ENCODE data around the gene IP6K3. TPM values are rescaled to one million over a fixed set of nuclear protein-coding genes. Genes with fewer than 3 reads are reported as not detected.
A peak's percentile ranks its signal among the peaks of the same experiment; 100 is the strongest.

IP6K3 gene
- total and polyA plus RNA-seq, 2 experiments from 2014 or later: 0.14 to 0.16 TPM

DNA sequence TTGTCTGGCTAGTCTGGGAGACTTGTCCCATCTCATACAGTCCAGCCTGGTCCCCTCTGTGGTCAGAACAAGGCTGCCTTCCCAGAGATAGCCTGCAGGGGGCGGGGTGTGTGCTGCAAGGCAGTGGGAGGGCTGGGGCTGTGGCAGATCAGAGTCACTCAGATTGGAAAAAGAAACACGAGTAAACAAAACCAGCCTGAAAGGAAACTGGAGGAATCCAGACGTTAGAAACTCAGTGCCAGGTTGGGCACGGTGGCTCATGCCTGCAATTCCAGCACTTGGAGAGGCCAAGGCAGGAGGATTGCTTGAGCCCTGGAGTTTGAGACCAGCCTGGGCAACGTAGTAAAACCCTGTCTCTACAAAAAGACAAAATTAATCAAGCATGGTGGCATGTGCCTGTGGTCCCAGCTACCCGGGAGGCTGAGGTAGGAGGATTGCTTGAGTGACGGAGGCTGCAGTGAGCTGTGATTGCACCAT lies 22.0 kb upstream of the IP6K3 start:
- ATAC-seq (peak; percentile 56), DNase-seq (ENCODE audit: low spot score) (peak; percentile 89)
- Mint-ChIP-seq H3K27ac (no peak overlapping the region), H3K9me3 (no peaks in the 10 kb centered on the region), H3K4me1 (peaks cover 40% of the 10 kb centered on the region), H3K36me3 (ENCODE audit: low read depth) (peaks cover 14% of the 10 kb centered on the region), H3K4me3 (no peak overlapping the region), H3K27me3 (ENCODE audit: insufficient read depth, low read depth, poor library complexity) (peaks cover 22% of the 10 kb centered on the region)
- H3K9me2 ChIP-seq (ENCODE audit: insufficient read depth): no peaks in the 10 kb centered on the region
- no peaks in the 10 kb centered on the region for H3K79me2 ChIP-seq (replicated peaks; ENCODE audit: insufficient read depth)
- H2AFZ ChIP-seq: peak overlapping the region; percentile 72
- no peaks in the 10 kb centered on the region; the same call in 1 of the 2 replicates for H3K36me3 ChIP-seq (ENCODE audit: insufficient read depth)
- H3K4me1 ChIP-seq (ENCODE audit: insufficient read depth): peaks cover 32% of the 10 kb centered on the region
- H3F3A ChIP-seq (replicated peaks; ENCODE audit: low read depth): peaks cover 18% of the 10 kb centered on the region
- H3K27ac ChIP-seq (ENCODE audit: low read depth): no peak overlapping the region
- H3K4me3 ChIP-seq: no peak overlapping the region
- TF ChIP-seq, protein P1, sequence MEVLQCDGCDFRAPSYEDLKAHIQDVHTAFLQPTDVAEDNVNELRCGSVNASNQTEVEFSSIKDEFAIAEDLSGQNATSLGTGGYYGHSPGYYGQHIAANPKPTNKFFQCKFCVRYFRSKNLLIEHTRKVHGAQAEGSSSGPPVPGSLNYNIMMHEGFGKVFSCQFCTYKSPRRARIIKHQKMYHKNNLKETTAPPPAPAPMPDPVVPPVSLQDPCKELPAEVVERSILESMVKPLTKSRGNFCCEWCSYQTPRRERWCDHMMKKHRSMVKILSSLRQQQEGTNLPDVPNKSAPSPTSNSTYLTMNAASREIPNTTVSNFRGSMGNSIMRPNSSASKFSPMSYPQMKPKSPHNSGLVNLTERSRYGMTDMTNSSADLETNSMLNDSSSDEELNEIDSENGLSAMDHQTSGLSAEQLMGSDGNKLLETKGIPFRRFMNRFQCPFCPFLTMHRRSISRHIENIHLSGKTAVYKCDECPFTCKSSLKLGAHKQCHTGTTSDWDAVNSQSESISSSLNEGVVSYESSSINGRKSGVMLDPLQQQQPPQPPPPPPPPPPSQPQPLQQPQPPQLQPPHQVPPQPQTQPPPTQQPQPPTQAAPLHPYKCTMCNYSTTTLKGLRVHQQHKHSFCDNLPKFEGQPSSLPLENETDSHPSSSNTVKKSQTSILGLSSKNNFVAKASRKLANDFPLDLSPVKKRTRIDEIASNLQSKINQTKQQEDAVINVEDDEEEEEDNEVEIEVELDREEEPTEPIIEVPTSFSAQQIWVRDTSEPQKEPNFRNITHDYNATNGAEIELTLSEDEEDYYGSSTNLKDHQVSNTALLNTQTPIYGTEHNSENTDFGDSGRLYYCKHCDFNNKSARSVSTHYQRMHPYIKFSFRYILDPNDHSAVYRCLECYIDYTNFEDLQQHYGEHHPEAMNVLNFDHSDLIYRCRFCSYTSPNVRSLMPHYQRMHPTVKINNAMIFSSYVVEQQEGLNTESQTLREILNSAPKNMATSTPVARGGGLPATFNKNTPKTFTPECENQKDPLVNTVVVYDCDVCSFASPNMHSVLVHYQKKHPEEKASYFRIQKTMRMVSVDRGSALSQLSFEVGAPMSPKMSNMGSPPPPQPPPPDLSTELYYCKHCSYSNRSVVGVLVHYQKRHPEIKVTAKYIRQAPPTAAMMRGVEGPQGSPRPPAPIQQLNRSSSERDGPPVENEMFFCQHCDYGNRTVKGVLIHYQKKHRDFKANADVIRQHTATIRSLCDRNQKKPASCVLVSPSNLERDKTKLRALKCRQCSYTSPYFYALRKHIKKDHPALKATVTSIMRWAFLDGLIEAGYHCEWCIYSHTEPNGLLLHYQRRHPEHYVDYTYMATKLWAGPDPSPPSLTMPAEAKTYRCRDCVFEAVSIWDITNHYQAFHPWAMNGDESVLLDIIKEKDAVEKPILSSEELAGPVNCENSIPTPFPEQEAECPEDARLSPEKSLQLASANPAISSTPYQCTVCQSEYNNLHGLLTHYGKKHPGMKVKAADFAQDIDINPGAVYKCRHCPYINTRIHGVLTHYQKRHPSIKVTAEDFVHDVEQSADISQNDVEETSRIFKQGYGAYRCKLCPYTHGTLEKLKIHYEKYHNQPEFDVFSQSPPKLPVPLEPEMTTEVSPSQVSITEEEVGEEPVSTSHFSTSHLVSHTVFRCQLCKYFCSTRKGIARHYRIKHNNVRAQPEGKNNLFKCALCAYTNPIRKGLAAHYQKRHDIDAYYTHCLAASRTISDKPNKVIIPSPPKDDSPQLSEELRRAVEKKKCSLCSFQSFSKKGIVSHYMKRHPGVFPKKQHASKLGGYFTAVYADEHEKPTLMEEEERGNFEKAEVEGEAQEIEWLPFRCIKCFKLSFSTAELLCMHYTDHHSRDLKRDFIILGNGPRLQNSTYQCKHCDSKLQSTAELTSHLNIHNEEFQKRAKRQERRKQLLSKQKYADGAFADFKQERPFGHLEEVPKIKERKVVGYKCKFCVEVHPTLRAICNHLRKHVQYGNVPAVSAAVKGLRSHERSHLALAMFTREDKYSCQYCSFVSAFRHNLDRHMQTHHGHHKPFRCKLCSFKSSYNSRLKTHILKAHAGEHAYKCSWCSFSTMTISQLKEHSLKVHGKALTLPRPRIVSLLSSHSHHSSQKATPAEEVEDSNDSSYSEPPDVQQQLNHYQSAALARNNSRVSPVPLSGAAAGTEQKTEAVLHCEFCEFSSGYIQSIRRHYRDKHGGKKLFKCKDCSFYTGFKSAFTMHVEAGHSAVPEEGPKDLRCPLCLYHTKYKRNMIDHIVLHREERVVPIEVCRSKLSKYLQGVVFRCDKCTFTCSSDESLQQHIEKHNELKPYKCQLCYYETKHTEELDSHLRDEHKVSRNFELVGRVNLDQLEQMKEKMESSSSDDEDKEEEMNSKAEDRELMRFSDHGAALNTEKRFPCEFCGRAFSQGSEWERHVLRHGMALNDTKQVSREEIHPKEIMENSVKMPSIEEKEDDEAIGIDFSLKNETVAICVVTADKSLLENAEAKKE (CRISPR knock-in tag; IDR thresholded peaks at IDR 0.05): no peak
- TF ChIP-seq, protein P2, sequence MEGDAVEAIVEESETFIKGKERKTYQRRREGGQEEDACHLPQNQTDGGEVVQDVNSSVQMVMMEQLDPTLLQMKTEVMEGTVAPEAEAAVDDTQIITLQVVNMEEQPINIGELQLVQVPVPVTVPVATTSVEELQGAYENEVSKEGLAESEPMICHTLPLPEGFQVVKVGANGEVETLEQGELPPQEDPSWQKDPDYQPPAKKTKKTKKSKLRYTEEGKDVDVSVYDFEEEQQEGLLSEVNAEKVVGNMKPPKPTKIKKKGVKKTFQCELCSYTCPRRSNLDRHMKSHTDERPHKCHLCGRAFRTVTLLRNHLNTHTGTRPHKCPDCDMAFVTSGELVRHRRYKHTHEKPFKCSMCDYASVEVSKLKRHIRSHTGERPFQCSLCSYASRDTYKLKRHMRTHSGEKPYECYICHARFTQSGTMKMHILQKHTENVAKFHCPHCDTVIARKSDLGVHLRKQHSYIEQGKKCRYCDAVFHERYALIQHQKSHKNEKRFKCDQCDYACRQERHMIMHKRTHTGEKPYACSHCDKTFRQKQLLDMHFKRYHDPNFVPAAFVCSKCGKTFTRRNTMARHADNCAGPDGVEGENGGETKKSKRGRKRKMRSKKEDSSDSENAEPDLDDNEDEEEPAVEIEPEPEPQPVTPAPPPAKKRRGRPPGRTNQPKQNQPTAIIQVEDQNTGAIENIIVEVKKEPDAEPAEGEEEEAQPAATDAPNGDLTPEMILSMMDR (conservative IDR thresholded peaks at IDR 0.05; ENCODE audit: low read depth in 2 of 2): peak; percentile 83 to 87
- H3K4me2 ChIP-seq: no peak overlapping the region
- 0 out of 2 replicates have a peak, but pooled peaks cover 3% of the 10 kb centered on the region for H4K20me1 ChIP-seq (replicated peaks; ENCODE audit: insufficient read depth)
- H3K27me3 ChIP-seq (ENCODE audit: insufficient read depth): no peaks in the 10 kb centered on the region

All from GM23338 (cell line).